Measurements from ENCODE around the gene ERP27.

ERP27 gene

GRCh38 chr12:14868916-14869506, 69.3 kb downstream of the ERP27 start:
- no peak for DNase-seq (ENCODE audit: low read depth)

All from T follicular helper cell (primary cell).